Adrenal gland (tissue), 5 donors: ENCODE results near the gene CTNS.

Source experiments
- POLR2A ChIP-seq, 2 donors: fragments of 450-650 bp; IDR thresholded peaks; one replicate each; pipeline ENCODE4 v1.6.1; 2017; ENCODE audit warnings: antibody characterized with exemption in 2 of 2, mild to moderate bottlenecking in 2 of 2, moderate library complexity in 1 of 2
- TF ChIP-seq, protein P1 (sequence below), 6 experiments: fragments of 450-650 bp in 4 of 6; fragments of 200-600 bp in 2 of 6; sonication (generic) in 1 of 6; IDR thresholded peaks; 1 replicate in 5 of 6; 2 replicates in 1 of 6; pipeline versions ENCODE4 v1.5.1 to v1.8.0; 2016 to 2021; ENCODE audit warnings: antibody characterized with exemption in 6 of 6, mild to moderate bottlenecking in 2 of 6, moderate library complexity in 1 of 6
- donor health status: DM: no; HTN: no; CAD: no.

GRCh38 chr17:3656755-3657587 is 20.4 kb downstream of the CTNS start:
- TF ChIP-seq, protein P1, sequence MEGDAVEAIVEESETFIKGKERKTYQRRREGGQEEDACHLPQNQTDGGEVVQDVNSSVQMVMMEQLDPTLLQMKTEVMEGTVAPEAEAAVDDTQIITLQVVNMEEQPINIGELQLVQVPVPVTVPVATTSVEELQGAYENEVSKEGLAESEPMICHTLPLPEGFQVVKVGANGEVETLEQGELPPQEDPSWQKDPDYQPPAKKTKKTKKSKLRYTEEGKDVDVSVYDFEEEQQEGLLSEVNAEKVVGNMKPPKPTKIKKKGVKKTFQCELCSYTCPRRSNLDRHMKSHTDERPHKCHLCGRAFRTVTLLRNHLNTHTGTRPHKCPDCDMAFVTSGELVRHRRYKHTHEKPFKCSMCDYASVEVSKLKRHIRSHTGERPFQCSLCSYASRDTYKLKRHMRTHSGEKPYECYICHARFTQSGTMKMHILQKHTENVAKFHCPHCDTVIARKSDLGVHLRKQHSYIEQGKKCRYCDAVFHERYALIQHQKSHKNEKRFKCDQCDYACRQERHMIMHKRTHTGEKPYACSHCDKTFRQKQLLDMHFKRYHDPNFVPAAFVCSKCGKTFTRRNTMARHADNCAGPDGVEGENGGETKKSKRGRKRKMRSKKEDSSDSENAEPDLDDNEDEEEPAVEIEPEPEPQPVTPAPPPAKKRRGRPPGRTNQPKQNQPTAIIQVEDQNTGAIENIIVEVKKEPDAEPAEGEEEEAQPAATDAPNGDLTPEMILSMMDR (IDR thresholded peaks at IDR 0.05): no peak
- no peak for TF ChIP-seq POLR2A (IDR thresholded peaks at IDR 0.05)
